Thoracic aorta (tissue), 2 donors: ENCODE measurements around the gene ZNF92. TPM values are rescaled to one million over a fixed set of nuclear protein-coding genes. Genes with fewer than 3 reads are reported as not detected.

Experiments used
- ATAC-seq: fragments of 150-250 bp; one replicate; pipeline ENCODE4 v1.8.0; 2017; ENCODE audit warnings: low read depth; ENCODE audit not compliant: insufficient number of reproducible peaks, low FRiP score
- DNase-seq: peaks from one replicate; pipeline ENCODE4 v3.0.0-alpha.2; 2020; ENCODE audit warnings: low spot score
- H3K27ac ChIP-seq, 2 donors: fragments of 200-600 bp; sonication (generic); 1 replicate in 1 of 2; 2 replicates in 1 of 2; pipeline ENCODE4 v1.5.1; 2016; ENCODE audit warnings: mild to moderate bottlenecking in 2 of 2, moderate library complexity in 2 of 2
- H3K27me3 ChIP-seq: fragments of 200-600 bp; sonication (generic); replicated peaks from 2 replicates; pipeline ENCODE4 v1.6.0; 2016; ENCODE audit warnings: mild to moderate bottlenecking; ENCODE audit not compliant: insufficient read depth
- H3K36me3 ChIP-seq: fragments of 200-600 bp; sonication (generic); one replicate; pipeline ENCODE4 v1.5.1; 2016
- H3K4me1 ChIP-seq, 2 donors: fragments of 200-600 bp; sonication (generic); 1 replicate in 1 of 2; 2 replicates in 1 of 2; pipeline versions ENCODE4 v1.5.1 to v1.6.0; 2016; ENCODE audit warnings: low read depth in 2 of 2, mild to moderate bottlenecking in 1 of 2; ENCODE audit not compliant: control insufficient read depth in 1 of 2
- H3K4me3 ChIP-seq: fragments of 200-600 bp; sonication (generic); 2 replicates; pipeline ENCODE4 v1.5.1; 2016; ENCODE audit warnings: mild to moderate bottlenecking
- H3K9me3 ChIP-seq: fragments of 200-600 bp; sonication (generic); 2 replicates; pipeline ENCODE4 v1.5.1; 2016
- CTCF ChIP-seq: fragments of 200-600 bp; sonication (generic); IDR thresholded peaks from one replicate; pipeline ENCODE4 v1.5.1; 2019; ENCODE audit warnings: antibody characterized with exemption
- total RNA-seq, 2 donors: library from RNA; depleted of rRNA; stranded (reverse); fragments of >200 nt; gene quantifications; one replicate each; pipeline versions ENCODE4 v1.1.0 to v1.2.3, GENCODE V29; 2016

ZNF92 gene
- total RNA-seq, 2 donors from 2014 or later, result 3.1 to 4.1 TPM

GRCh38 chr7:65449505-65449852 is 75.8 kb downstream of the ZNF92 start:
- no peak overlapping the region for H3K4me3 ChIP-seq
- no peaks in the 10 kb centered on the region for H3K36me3 ChIP-seq
- no peak for TF ChIP-seq CTCF
- H3K4me1 ChIP-seq, result no peaks in the 10 kb centered on the region
- H3K9me3 ChIP-seq, result no peaks in the 10 kb centered on the region
- H3K27ac ChIP-seq, result no peak overlapping the region
- DNase-seq, result no peak
- no peaks in the 10 kb centered on the region for H3K27me3 ChIP-seq
- ATAC-seq, result no peak
